ENCODE measurements around the gene HNRNPLL. TPM values are rescaled to one million over a fixed set of nuclear protein-coding genes. Genes with fewer than 3 reads are reported as not detected.

HNRNPLL gene
- total and polyA plus RNA-seq, 2 experiments from 2014 or later, result 42.5 to 53.4 TPM

- TF ChIP-seq REST (IDR thresholded peaks at IDR 0.05; ENCODE audit: unreplicated experiment), result no peak
- no peak for TF ChIP-seq CREB1 (CRISPR knock-in tag; IDR thresholded peaks at IDR 0.05; ENCODE audit: low read depth)
- TF ChIP-seq ZNF114 (CRISPR knock-in tag; IDR thresholded peaks at IDR 0.05), result no peak
- TF ChIP-seq POLR2AphosphoS5 (IDR thresholded peaks at IDR 0.05; ENCODE audit: low read depth), result no peak
- no peak for TF ChIP-seq NANOG (IDR thresholded peaks at IDR 0.05; ENCODE audit: borderline replicate concordance)
- TF ChIP-seq STAT1 (IDR thresholded peaks at IDR 0.05; ENCODE audit: unreplicated experiment), result no peak
- TF ChIP-seq EZH2 (IDR thresholded peaks at IDR 0.05; ENCODE audit: low read depth, unreplicated experiment), result no peak
- no peak for TF ChIP-seq ZNF331 (CRISPR knock-in tag; IDR thresholded peaks at IDR 0.05; ENCODE audit: low read depth)
- TF ChIP-seq JUNB (IDR thresholded peaks at IDR 0.05; ENCODE audit: unreplicated experiment), result no peak
- no peak for TF ChIP-seq EZH2phosphoT487 (IDR thresholded peaks at IDR 0.05; ENCODE audit: unreplicated experiment)
Measured at GRCh38 chr2:38526195-38526594, 76.5 kb downstream of the HNRNPLL start (continued).

- no peak overlapping the region for H3K4me2 ChIP-seq
Measured at GRCh38 chr2:38524580-38524979, 78.1 kb downstream of the HNRNPLL start.

More at GRCh38 chr2:38524580-38524979, 78.1 kb downstream of the HNRNPLL start:
- Histone ChIP-seq H3K27me3 (ENCODE audit: insufficient read depth) (no peaks in the 10 kb centered on the region), H3F3A (replicated peaks; ENCODE audit: low read depth) (no peaks in the 10 kb centered on the region), H3K36me3 (ENCODE audit: insufficient read depth) (no peaks in the 10 kb centered on the region), H3K4me3 (no peak overlapping the region), H2AFZ (peak overlapping the region; percentile 52), H4K20me1 (replicated peaks; ENCODE audit: insufficient read depth) (no peaks in the 10 kb centered on the region), H3K27ac (ENCODE audit: low read depth) (no peak overlapping the region), H3K9me2 (ENCODE audit: insufficient read depth) (no peaks in the 10 kb centered on the region), H3K79me2 (replicated peaks; ENCODE audit: insufficient read depth) (no peaks in the 10 kb centered on the region), H3K4me1 (ENCODE audit: insufficient read depth) (peaks cover 14% of the 10 kb centered on the region)
- DNase-seq (ENCODE audit: low spot score) (no peak), ATAC-seq (no peak)
- Mint-ChIP-seq H3K4me3 (no peak overlapping the region), H3K27me3 (ENCODE audit: insufficient read depth, low read depth, poor library complexity) (peaks cover 8% of the 10 kb centered on the region), H3K4me1 (peaks cover 23% of the 10 kb centered on the region), H3K36me3 (ENCODE audit: low read depth) (no peaks in the 10 kb centered on the region), H3K27ac (no peak overlapping the region), H3K9me3 (no peaks in the 10 kb centered on the region)
- TF ChIP-seq ZNF462 (CRISPR knock-in tag; IDR thresholded peaks at IDR 0.05) (no peak), CREB1 (CRISPR knock-in tag; IDR thresholded peaks at IDR 0.05; ENCODE audit: low read depth) (no peak), STAT1 (IDR thresholded peaks at IDR 0.05; ENCODE audit: unreplicated experiment) (no peak), REST (IDR thresholded peaks at IDR 0.05; ENCODE audit: unreplicated experiment) (no peak), JUNB (IDR thresholded peaks at IDR 0.05; ENCODE audit: unreplicated experiment) (no peak), EZH2 (IDR thresholded peaks at IDR 0.05; ENCODE audit: low read depth, unreplicated experiment) (no peak), NANOG (IDR thresholded peaks at IDR 0.05; ENCODE audit: borderline replicate concordance) (no peak), ZNF331 (CRISPR knock-in tag; IDR thresholded peaks at IDR 0.05; ENCODE audit: low read depth) (no peak), ZNF114 (CRISPR knock-in tag; IDR thresholded peaks at IDR 0.05) (no peak), POLR2AphosphoS5 (IDR thresholded peaks at IDR 0.05; ENCODE audit: low read depth) (no peak)
